Activated naive CD4-positive, alpha-beta T cell treated with anti-CD3 and anti-CD28 coated beads, Interleukin-2, amount 10 ng/mL, durations not matched to agents 7 days and 5 days (primary cell): Measurements from ENCODE around the gene SENP5.

Experiments
- CTCF ChIA-PET: fragments of 350-600 bp; sonication (Branson Sonifier 250); formaldehyde crosslinking; loops from one replicate; lab custom pipeline; 2021; ENCODE audit warnings: antibody characterized with exemption; lab: Charles Lee
- DNase-seq: peaks from one replicate; pipeline ENCODE4 v3.0.0-alpha.2; 2020
- H3K27ac Mint-ChIP-seq: one replicate; pipeline ENCODE4 v1.8.0; 2021; ENCODE audit warnings: mild to moderate bottlenecking, moderate library complexity, mixed read lengths
- H3K27me3 Mint-ChIP-seq: one replicate; pipeline ENCODE4 v1.8.0; 2021; ENCODE audit warnings: mild to moderate bottlenecking, mixed read lengths
- H3K36me3 Mint-ChIP-seq: one replicate; pipeline ENCODE4 v1.8.0; 2021; ENCODE audit warnings: mixed read lengths
- H3K4me1 Mint-ChIP-seq: one replicate; pipeline ENCODE4 v1.8.0; 2021; ENCODE audit warnings: mixed read lengths
- H3K4me3 Mint-ChIP-seq: one replicate; pipeline ENCODE4 v1.8.0; 2021; ENCODE audit warnings: mild to moderate bottlenecking, moderate library complexity, mixed read lengths
- H3K9me3 Mint-ChIP-seq: one replicate; pipeline ENCODE4 v1.8.0; 2021; ENCODE audit warnings: mixed read lengths

Gene SENP5

GRCh38 chr3:196963631-196963953 lies 95.9 kb downstream of the SENP5 start:
- Mint-ChIP-seq H3K27ac (no peak overlapping the region), H3K4me3 (no peak overlapping the region), H3K27me3 (peaks cover 33% of the 10 kb centered on the region), H3K9me3 (no peaks in the 10 kb centered on the region), H3K4me1 (peaks cover 13% of the 10 kb centered on the region), H3K36me3 (peaks cover 9% of the 10 kb centered on the region)
- CTCF ChIA-PET = interaction anchor here (1.0 kb wide), 1 partner anchor 22 kb away, joined by 4 read pairs; the partner anchor contains the start of gene NCBP2
- no peak for DNase-seq

GRCh38 chr3:196965112-196965803 lies 97.5 kb downstream of the SENP5 start:
- Mint-ChIP-seq H3K27ac (no peak overlapping the region), H3K4me3 (no peak overlapping the region), H3K4me1 (peaks cover 17% of the 10 kb centered on the region), H3K36me3 (peaks cover 9% of the 10 kb centered on the region), H3K27me3 (peaks cover 35% of the 10 kb centered on the region), H3K9me3 (no peaks in the 10 kb centered on the region)
- CTCF ChIA-PET = no interaction called here
- DNase-seq = no peak

GRCh38 chr3:196965804-196966173 lies 98.1 kb downstream of the SENP5 start:
- Mint-ChIP-seq H3K4me3 (no peak overlapping the region), H3K36me3 (peaks cover 9% of the 10 kb centered on the region), H3K27me3 (peaks cover 35% of the 10 kb centered on the region), H3K4me1 (peaks cover 22% of the 10 kb centered on the region), H3K27ac (no peak overlapping the region), H3K9me3 (no peaks in the 10 kb centered on the region)
- CTCF ChIA-PET = no interaction called here
- DNase-seq = no peak

- CTCF ChIA-PET = interaction anchor here (0.6 kb wide), 1 partner anchor 141 kb away, joined by 5 read pairs; no protein-coding TSS in a partner anchor
- Mint-ChIP-seq H3K27me3 (peaks cover 42% of the 10 kb centered on the region), H3K4me1 (peaks cover 22% of the 10 kb centered on the region), H3K4me3 (peak overlapping the region; percentile 10), H3K9me3 (no peaks in the 10 kb centered on the region), H3K36me3 (peaks cover 9% of the 10 kb centered on the region), H3K27ac (no peak overlapping the region)
- no peak for DNase-seq
These were observed 99.0 kb downstream of the SENP5 start for GRCh38 chr3:196966526-196967401.

GRCh38 chr3:196967412-196968232 lies 99.9 kb downstream of the SENP5 start:
- Mint-ChIP-seq H3K36me3 (peaks cover 9% of the 10 kb centered on the region), H3K27ac (no peak overlapping the region), H3K4me1 (peaks cover 22% of the 10 kb centered on the region), H3K27me3 (peaks cover 45% of the 10 kb centered on the region), H3K9me3 (no peaks in the 10 kb centered on the region), H3K4me3 (peak overlapping the region; percentile 74)
- no peak for DNase-seq
- CTCF ChIA-PET = no interaction called here

GRCh38 chr3:196968233-196969133 lies 100.8 kb downstream of the SENP5 start, which contains the start of gene PIGZ:
PIGZ (minus strand) TSS chr3:196968833; CDS start chr3:196952031, 16,802 bp downstream.
- Mint-ChIP-seq H3K27ac (peak within 1 kb of the TSS; percentile 83), H3K27me3 (peaks cover 45% of the 10 kb centered on the region), H3K4me3 (peak within 1 kb of the TSS; percentile 79), H3K9me3 (no peaks in the 10 kb centered on the region), H3K4me1 (peaks cover 22% of the 10 kb centered on the region), H3K36me3 (peaks cover 9% of the 10 kb centered on the region)
- CTCF ChIA-PET = no interaction called here
- DNase-seq = peak; percentile 55

GRCh38 chr3:196969134-196969659 lies 101.5 kb downstream of the SENP5 start:
- peak; percentile 68 for DNase-seq
- peaks cover 22% of the 10 kb centered on the region for H3K4me1 Mint-ChIP-seq
- CTCF ChIA-PET = interaction anchor here (1.0 to 2.1 kb wide), 5 partner anchors 18 to 393 kb away, joined by 3 to 15 read pairs (median 5); no protein-coding TSS in a partner anchor
- peak overlapping the region; percentile 83 for H3K27ac Mint-ChIP-seq
- H3K36me3 Mint-ChIP-seq = peaks cover 9% of the 10 kb centered on the region
- H3K9me3 Mint-ChIP-seq = no peaks in the 10 kb centered on the region
- H3K4me3 Mint-ChIP-seq = peak overlapping the region; percentile 79
- peaks cover 45% of the 10 kb centered on the region for H3K27me3 Mint-ChIP-seq

- peaks cover 46% of the 10 kb centered on the region for H3K27me3 Mint-ChIP-seq
- H3K4me1 Mint-ChIP-seq = peaks cover 22% of the 10 kb centered on the region
- CTCF ChIA-PET = interaction anchor here (1.0 to 2.1 kb wide), 6 partner anchors 19 to 393 kb away, joined by 3 to 15 read pairs (median 5); partner anchors contain the start of gene NCBP2
- peak overlapping the region; percentile 77 for H3K4me3 Mint-ChIP-seq
- peaks cover 9% of the 10 kb centered on the region for H3K36me3 Mint-ChIP-seq
- H3K27ac Mint-ChIP-seq = peak overlapping the region; percentile 67
- DNase-seq = peak; percentile 73
- H3K9me3 Mint-ChIP-seq = no peaks in the 10 kb centered on the region
These were observed 102.2 kb downstream of the SENP5 start for GRCh38 chr3:196969660-196970546.

GRCh38 chr3:196970547-196971093 lies 102.9 kb downstream of the SENP5 start:
- H3K36me3 Mint-ChIP-seq = peaks cover 9% of the 10 kb centered on the region
- no peaks in the 10 kb centered on the region for H3K9me3 Mint-ChIP-seq

GRCh38 chr3:196971094-196971698 lies 103.5 kb downstream of the SENP5 start:
- H3K9me3 Mint-ChIP-seq = no peaks in the 10 kb centered on the region
- DNase-seq = no peak
- H3K27me3 Mint-ChIP-seq = peaks cover 51% of the 10 kb centered on the region
- peak overlapping the region; percentile 77 for H3K4me3 Mint-ChIP-seq
- H3K27ac Mint-ChIP-seq = no peak overlapping the region
- H3K36me3 Mint-ChIP-seq = peaks cover 8% of the 10 kb centered on the region
- peaks cover 22% of the 10 kb centered on the region for H3K4me1 Mint-ChIP-seq
- CTCF ChIA-PET = interaction anchor here (0.6 to 2.1 kb wide), 6 partner anchors 9 to 754 kb away, joined by 3 to 15 read pairs (median 4); partner anchors contain the start of gene NCBP2

More at GRCh38 chr3:196970547-196971093, 102.9 kb downstream of the SENP5 start:
- DNase-seq = no peak
- CTCF ChIA-PET = interaction anchor here (1.3 to 2.1 kb wide), 6 partner anchors 10 to 363 kb away, joined by 3 to 15 read pairs (median 5); partner anchors contain the start of gene NCBP2
- peaks cover 52% of the 10 kb centered on the region for H3K27me3 Mint-ChIP-seq
- peak overlapping the region; percentile 77 for H3K4me3 Mint-ChIP-seq
- H3K27ac Mint-ChIP-seq = peak overlapping the region; percentile 67
- H3K4me1 Mint-ChIP-seq = peaks cover 22% of the 10 kb centered on the region

- H3K9me3 Mint-ChIP-seq = no peaks in the 10 kb centered on the region
- no peak overlapping the region for H3K27ac Mint-ChIP-seq
- H3K4me3 Mint-ChIP-seq = no peak overlapping the region
- DNase-seq = no peak
- no peaks in the 10 kb centered on the region for H3K36me3 Mint-ChIP-seq
- H3K4me1 Mint-ChIP-seq = peaks cover 16% of the 10 kb centered on the region
- CTCF ChIA-PET = no interaction called here
- peaks cover 54% of the 10 kb centered on the region for H3K27me3 Mint-ChIP-seq
These were observed 106.9 kb downstream of the SENP5 start for GRCh38 chr3:196974661-196975060.
